ENCODE results near the gene ANO8. TPM values are rescaled to one million over a fixed set of nuclear protein-coding genes. Genes with fewer than 3 reads are reported as not detected.

ANO8 gene
- total and polyA plus RNA-seq, 2 of the 8 experiments (the other 6 are each of a cell fraction or from before 2014, with no cell fraction given): 9.5 to 20.7 TPM

- Histone ChIP-seq H3K27me3 (replicated peaks in 1 of 4; ENCODE audit: control insufficient read depth in 3 of 4, extremely low read depth in 1 of 4, insufficient read depth in 3 of 4, low read length in 3 of 4) (no peaks in the 10 kb centered on the region), H3K23me2 (ENCODE audit: low read depth, low read length) (peaks cover 9% of the 10 kb centered on the region), H2BK15ac (ENCODE audit: low read length) (0 out of 2 replicates have a peak overlapping the region, but pooled peaks have one; percentile 46), H4K91ac (replicated peaks; ENCODE audit: insufficient read length, low read length) (no peak overlapping the region), H3K27ac (ENCODE audit: low read depth, low read length) (no peak overlapping the region), H3K79me1 (ENCODE audit: low read depth, low read length) (peaks cover 16% of the 10 kb centered on the region), H2BK20ac (ENCODE audit: low read length) (no peak overlapping the region), H4K5ac (ENCODE audit: insufficient read length, low read depth, low read length) (no peak overlapping the region), H3K4me3 (ENCODE audit: extremely low read depth in 1 of 4, insufficient read depth in 2 of 4, low read depth in 3 of 4, low read length in 4 of 4) (no peak overlapping the region), H2BK5ac (ENCODE audit: low read depth, low read length) (no peak overlapping the region), H3K18ac (ENCODE audit: extremely low read depth, low read length) (no peak overlapping the region), H4K20me1 (replicated peaks in 1 of 2; ENCODE audit: control insufficient read depth in 1 of 2, insufficient read depth in 2 of 2, low read length in 2 of 2) (peaks cover 0 to 12% of the 10 kb centered on the region in 2 experiments), H3K4ac (replicated peaks; ENCODE audit: insufficient read length, low read depth, low read length) (no peak overlapping the region), H3K79me2 (ENCODE audit: control insufficient read depth in 1 of 2, insufficient read depth in 2 of 2, low read length in 2 of 2) (peaks cover 8 to 36% of the 10 kb centered on the region in 2 experiments; a peak in 3 of 4 replicates), H3K9me3 (ENCODE audit: insufficient read depth in 2 of 2, low read depth in 1 of 2, low read length in 1 of 2) (no peaks in the 10 kb centered on the region), H3K4me2 (ENCODE audit: insufficient read depth in 1 of 2, low read depth in 2 of 2, low read length in 2 of 2) (no peak overlapping the region), H3K23ac (ENCODE audit: insufficient read length) (no peak overlapping the region), H3K9ac (replicated peaks in 1 of 4; ENCODE audit: extremely low read depth in 1 of 4, low read depth in 3 of 4, low read length in 3 of 4) (no peak overlapping the region), H3K56ac (replicated peaks; ENCODE audit: insufficient read length, low read depth, low read length) (no peak overlapping the region), H2BK120ac (replicated peaks; ENCODE audit: low read depth, low read length) (no peak overlapping the region), H3K36me3 (ENCODE audit: control insufficient read depth in 2 of 4, insufficient read depth in 4 of 4, low read length in 3 of 4) (no peaks in the 10 kb centered on the region; a peak in 2 of 8 replicates), H4K8ac (ENCODE audit: extremely low read depth, insufficient read depth, low read length) (no peak overlapping the region), H3K4me1 (replicated peaks in 1 of 4; ENCODE audit: control insufficient read depth in 3 of 4, insufficient read depth in 4 of 4, low read length in 3 of 4) (peaks cover 12 to 24% (median 15%) of the 10 kb centered on the region in 4 experiments), H2AFZ (ENCODE audit: low read length) (no peak overlapping the region), H2BK12ac (ENCODE audit: low read depth, low read length) (no peak overlapping the region; the same call in 1 of the 2 replicates), H2AK5ac (ENCODE audit: low read depth, low read length) (no peak overlapping the region), H3K14ac (ENCODE audit: insufficient read length) (no peak overlapping the region)
- 85% methylated on average over 7 of the region's 8 CpGs; no CpG with 5 or more reads in 1 of the 2 experiments for WGBS, 2 experiments (ENCODE audit: extremely low coverage in 1 of 2, insufficient coverage in 1 of 2, insufficient read length in 1 of 2, insufficient replicate concordance in 2 of 2, low coverage in 1 of 2, low lambda C conversion rate in 2 of 2, missing lambda C conversion rate in 1 of 2)
- POLR2A ChIA-PET (ENCODE audit: partially characterized antibody): interaction anchor here (1.2 to 18.5 kb wide), 5 partner anchors 17 to 93 kb away, joined by 3 to 329 read pairs (median 10); partner anchors contain the start of genes ANO8, BABAM1 and USE1
- CTCF ChIA-PET (ENCODE audit: partially characterized antibody): interaction anchor here (1.5 to 2.5 kb wide), 7 partner anchors 15 to 93 kb away, joined by 3 to 13 read pairs (median 9); partner anchors contain the start of genes ANO8 and USE1
- no peak for TF ChIP-seq SIX5 (IDR thresholded peaks at IDR 0.05; ENCODE audit: low read depth, low read length)
- TF ChIP-seq, protein P1, sequence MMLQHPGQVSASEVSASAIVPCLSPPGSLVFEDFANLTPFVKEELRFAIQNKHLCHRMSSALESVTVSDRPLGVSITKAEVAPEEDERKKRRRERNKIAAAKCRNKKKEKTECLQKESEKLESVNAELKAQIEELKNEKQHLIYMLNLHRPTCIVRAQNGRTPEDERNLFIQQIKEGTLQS (IDR thresholded peaks at IDR 0.05; ENCODE audit: insufficient read depth, low read depth, low read length): no peak
- no peak for TF ChIP-seq POLR2A (IDR thresholded peaks at IDR 0.05; ENCODE audit: control extremely low read depth in 1 of 2, low read depth in 2 of 2, low read length in 2 of 2)
- no peak for TF ChIP-seq FOSL1 (IDR thresholded peaks at IDR 0.05; ENCODE audit: insufficient read depth, low read depth, low read length)
- TF ChIP-seq TAF7 (optimal IDR thresholded peaks at IDR 0.05; ENCODE audit: borderline replicate concordance, low read depth, low read length): no peak
- no peak for TF ChIP-seq JUND (IDR thresholded peaks at IDR 0.05; ENCODE audit: low read length)
- TF ChIP-seq RFX5 (IDR thresholded peaks at IDR 0.05; ENCODE audit: borderline replicate concordance, low read depth, low read length): no peak
- no peak for TF ChIP-seq SP4 (IDR thresholded peaks at IDR 0.05; ENCODE audit: low read length)
- TF ChIP-seq TAF1 (IDR thresholded peaks at IDR 0.05; ENCODE audit: low read depth, low read length): no peak
- no peak for FAIRE-seq
- DNase-seq (ENCODE audit: low read depth in 1 of 2, low spot score in 2 of 2): no peak
These were observed 26.7 kb downstream of the ANO8 start for GRCh38 chr19:17307876-17308377.

All from H1 (cell line).